Liver (tissue), 9 donors: ENCODE measurements around the gene GABARAPL1. TPM values are rescaled to one million over a fixed set of nuclear protein-coding genes. Genes with fewer than 3 reads are reported as not detected.

Experiments used
- DNase-seq: peaks from one replicate; pipeline ENCODE4 v3.0.0-alpha.2; 2017; ENCODE audit warnings: low spot score
- H3K27ac ChIP-seq, 2 donors: one replicate each; pipeline ENCODE4 v1.7.0; 2013; ENCODE audit warnings: inconsistent platforms in 2 of 2, low read length in 2 of 2, control low read depth in 1 of 2, low read depth in 1 of 2, mild to moderate bottlenecking in 1 of 2
- H3K27me3 ChIP-seq, 4 donors: one replicate each; pipeline versions ENCODE4 v1.6.1 to v1.7.0; 2013; ENCODE audit warnings: low read length in 3 of 4, inconsistent platforms in 1 of 4, mild to moderate bottlenecking in 1 of 4, moderate library complexity in 1 of 4; ENCODE audit not compliant: control insufficient read depth in 4 of 4, insufficient read depth in 4 of 4
- H3K36me3 ChIP-seq, 4 donors: one replicate each; pipeline versions ENCODE4 v1.6.1 to v1.7.0; 2013; ENCODE audit warnings: low read length in 3 of 4, mild to moderate bottlenecking in 3 of 4, low read depth in 1 of 4, moderate library complexity in 1 of 4; ENCODE audit not compliant: control insufficient read depth in 4 of 4, insufficient read depth in 3 of 4
- H3K4me1 ChIP-seq, 4 donors: one replicate each; pipeline versions ENCODE4 v1.6.1 to v1.7.0; 2013; ENCODE audit warnings: low read length in 3 of 4, mild to moderate bottlenecking in 3 of 4, moderate library complexity in 1 of 4; ENCODE audit not compliant: control insufficient read depth in 4 of 4, insufficient read depth in 4 of 4
- H3K4me3 ChIP-seq, 3 donors: one replicate each; pipeline versions ENCODE4 v1.6.1 to v1.7.0; 2013; ENCODE audit warnings: low read length in 3 of 3, control low read depth in 1 of 3, low read depth in 1 of 3, mild to moderate bottlenecking in 1 of 3
- H3K9ac ChIP-seq, 2 donors: one replicate each; pipeline ENCODE4 v1.7.0; 2013; ENCODE audit warnings: low read length in 2 of 2, mild to moderate bottlenecking in 2 of 2, moderate library complexity in 2 of 2, control low read depth in 1 of 2, low read depth in 1 of 2
- H3K9me3 ChIP-seq, 4 donors: one replicate each; pipeline versions ENCODE4 v1.6.1 to v1.7.0; 2013; ENCODE audit warnings: low read length in 3 of 4; ENCODE audit not compliant: control insufficient read depth in 4 of 4
- ATF3 ChIP-seq: IDR thresholded peaks from 2 replicates; pipeline ENCODE4 v1.6.1; 2016; ENCODE audit warnings: antibody characterized with exemption
- EGR1 ChIP-seq, 2 donors: IDR thresholded peaks; 2 replicates each; pipeline ENCODE4 v1.6.1; 2016 to 2018; ENCODE audit warnings: antibody characterized with exemption in 2 of 2, low read depth in 2 of 2
- FOXA1 ChIP-seq: IDR thresholded peaks from 2 replicates; pipeline ENCODE4 v1.6.1; 2016; ENCODE audit warnings: antibody characterized with exemption
- GABPA ChIP-seq, 2 donors: IDR thresholded peaks in 1 of 2; conservative IDR thresholded peaks in 1 of 2; 2 replicates each; pipeline ENCODE4 v1.6.1; 2016; ENCODE audit warnings: antibody characterized with exemption in 2 of 2, mild to moderate bottlenecking in 1 of 2, moderate library complexity in 1 of 2
- HNF4A ChIP-seq, 2 donors: conservative IDR thresholded peaks; 2 replicates each; pipeline ENCODE4 v1.6.1; 2016; ENCODE audit warnings: antibody characterized with exemption in 2 of 2, mild to moderate bottlenecking in 2 of 2
- HNF4G ChIP-seq: IDR thresholded peaks from 2 replicates; pipeline ENCODE4 v1.6.1; 2016; ENCODE audit warnings: antibody characterized with exemption
- MAX ChIP-seq: IDR thresholded peaks from 2 replicates; pipeline ENCODE4 v1.6.1; 2016; ENCODE audit warnings: antibody characterized with exemption
- RAD21 ChIP-seq, 2 donors: IDR thresholded peaks; 2 replicates each; pipeline ENCODE4 v1.6.1; 2016; ENCODE audit warnings: antibody characterized with exemption in 2 of 2, mild to moderate bottlenecking in 2 of 2
- REST ChIP-seq: IDR thresholded peaks from 2 replicates; pipeline ENCODE4 v1.6.1; 2016; ENCODE audit warnings: antibody characterized with exemption, mild to moderate bottlenecking
- RXRA ChIP-seq, 2 donors: IDR thresholded peaks; 2 replicates each; pipeline ENCODE4 v1.6.1; 2017 to 2018; ENCODE audit warnings: antibody characterized with exemption in 2 of 2, mild to moderate bottlenecking in 1 of 2
- SP1 ChIP-seq: IDR thresholded peaks from 2 replicates; pipeline ENCODE4 v1.6.1; 2018; ENCODE audit warnings: antibody characterized with exemption, mild to moderate bottlenecking
- TAF1 ChIP-seq: conservative IDR thresholded peaks from 2 replicates; pipeline ENCODE4 v1.6.1; 2016; ENCODE audit warnings: antibody characterized with exemption, mild to moderate bottlenecking
- YY1 ChIP-seq: IDR thresholded peaks from 2 replicates; pipeline ENCODE4 v1.6.1; 2016; ENCODE audit warnings: antibody characterized with exemption, mild to moderate bottlenecking
- WGBS: extraction: QIAGEN DNeasy Blood & Tissue Kit; methylation state at CpG from one replicate; pipeline ENCODE4 v1.1.7; 2013; 5-methylcytosine and 5-hydroxymethylcytosine counted together
- polyA plus RNA-seq, 2 donors: library from polyadenylated mRNA; stranded (reverse) in 1 of 2; unstranded in 1 of 2; fragments of 200-250 nt in 1 of 2; fragments of >200 nt in 1 of 2; fragmentation: Nextera tagmentation in 1 of 2; extraction: Ambion mirVana in 1 of 2; gene quantifications; one replicate each; pipeline versions ENCODE4 v1.2.1 to v1.2.3, GENCODE V29; 2013 to 2015
- total RNA-seq, 2 donors: library from RNA; depleted of rRNA; stranded (reverse); fragments of >200 nt; gene quantifications; one replicate each; pipeline ENCODE4 v1.2.3, GENCODE V29; 2014
- TF ChIP-seq, protein P1 (sequence below): fragments of 150-350 bp; IDR thresholded peaks from 2 replicates; pipeline ENCODE4 v1.5.1; 2017; ENCODE audit warnings: improper control_type of control experiment, low read depth, low read length; ENCODE audit not compliant: missing input control
- TF ChIP-seq, protein P2 (sequence below): IDR thresholded peaks from 2 replicates; pipeline ENCODE4 v1.6.1; 2016; ENCODE audit warnings: antibody characterized with exemption
- donor health status: healthy.
- donor health status: healthy.
- donor health status: healthy.
- donor health status: healthy.
- donor health status: healthy.

The GABARAPL1 gene
- total and polyA plus RNA-seq, 4 donors, result 18.0 to 118 (median 53.0) TPM

- TF ChIP-seq, protein P1, sequence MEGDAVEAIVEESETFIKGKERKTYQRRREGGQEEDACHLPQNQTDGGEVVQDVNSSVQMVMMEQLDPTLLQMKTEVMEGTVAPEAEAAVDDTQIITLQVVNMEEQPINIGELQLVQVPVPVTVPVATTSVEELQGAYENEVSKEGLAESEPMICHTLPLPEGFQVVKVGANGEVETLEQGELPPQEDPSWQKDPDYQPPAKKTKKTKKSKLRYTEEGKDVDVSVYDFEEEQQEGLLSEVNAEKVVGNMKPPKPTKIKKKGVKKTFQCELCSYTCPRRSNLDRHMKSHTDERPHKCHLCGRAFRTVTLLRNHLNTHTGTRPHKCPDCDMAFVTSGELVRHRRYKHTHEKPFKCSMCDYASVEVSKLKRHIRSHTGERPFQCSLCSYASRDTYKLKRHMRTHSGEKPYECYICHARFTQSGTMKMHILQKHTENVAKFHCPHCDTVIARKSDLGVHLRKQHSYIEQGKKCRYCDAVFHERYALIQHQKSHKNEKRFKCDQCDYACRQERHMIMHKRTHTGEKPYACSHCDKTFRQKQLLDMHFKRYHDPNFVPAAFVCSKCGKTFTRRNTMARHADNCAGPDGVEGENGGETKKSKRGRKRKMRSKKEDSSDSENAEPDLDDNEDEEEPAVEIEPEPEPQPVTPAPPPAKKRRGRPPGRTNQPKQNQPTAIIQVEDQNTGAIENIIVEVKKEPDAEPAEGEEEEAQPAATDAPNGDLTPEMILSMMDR, result no peak
- TF ChIP-seq GABPA (IDR thresholded peaks at IDR 0.05 in 1 of 2, conservative IDR thresholded peaks at IDR 0.05 in 1 of 2) (no peak), RXRA (IDR thresholded peaks at IDR 0.05) (no peak), SP1 (no peak), RAD21 (IDR thresholded peaks at IDR 0.05) (no peak), HNF4A (conservative IDR thresholded peaks at IDR 0.05) (no peak), REST (no peak), FOXA1 (no peak), MAX (no peak), ATF3 (no peak), HNF4G (no peak), TAF1 (no peak)
- Histone ChIP-seq H3K36me3 (no peaks in the 10 kb centered on the region), H3K9me3 (no peaks in the 10 kb centered on the region), H3K27ac (no peak overlapping the region), H3K27me3 (peaks cover 0 to 3% (median 0%) of the 10 kb centered on the region in 4 donors), H3K9ac (no peak overlapping the region), H3K4me3 (no peak overlapping the region), H3K4me1 (no peaks in the 10 kb centered on the region)
- DNase-seq, result no peak
- WGBS, result 82% methylated on average over 5 of the region's 5 CpGs
Measured at GRCh38 chr12:10175846-10176636, 36.6 kb upstream of the GABARAPL1 start.

DNA sequence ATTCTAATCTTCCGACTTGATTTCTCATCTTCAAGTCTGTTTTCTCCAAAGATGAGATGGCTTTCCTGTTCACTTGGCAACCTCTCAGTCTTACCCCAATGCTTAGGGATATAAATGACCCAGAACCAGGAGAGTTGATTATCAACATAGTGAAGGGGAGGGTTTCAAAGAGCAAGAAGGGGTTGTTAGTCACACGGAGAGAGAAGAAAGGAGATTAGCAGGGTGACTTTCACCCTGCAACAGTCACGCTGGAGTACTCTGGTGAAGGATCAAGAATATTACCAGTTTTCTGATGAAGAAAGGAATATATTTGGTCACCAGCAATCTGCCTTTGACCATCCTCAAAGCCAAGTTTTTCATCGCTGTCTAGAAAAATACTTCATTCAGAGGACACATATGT, 33.9 kb upstream of the GABARAPL1 start, which contains the start of gene TMEM52B:
Gene TMEM52B (plus strand): TSS at position 212 of the 400 bp plus-strand sequence. CDS start 543 bp downstream, outside the sequence.
- H3K27me3 ChIP-seq, result peaks cover 0 to 6% (median 0%) of the 10 kb centered on the region in 4 donors
- no peaks in the 10 kb centered on the region for H3K9me3 ChIP-seq
- no peak for DNase-seq
- no peak within 1 kb of the TSS for H3K27ac ChIP-seq
- H3K9ac ChIP-seq, result no peak within 1 kb of the TSS
- no peaks in the 10 kb centered on the region for H3K4me1 ChIP-seq
- 71% methylated on average over 4 of the region's 4 CpGs for WGBS
- H3K36me3 ChIP-seq, result no peaks in the 10 kb centered on the region
- TF ChIP-seq, protein P2, sequence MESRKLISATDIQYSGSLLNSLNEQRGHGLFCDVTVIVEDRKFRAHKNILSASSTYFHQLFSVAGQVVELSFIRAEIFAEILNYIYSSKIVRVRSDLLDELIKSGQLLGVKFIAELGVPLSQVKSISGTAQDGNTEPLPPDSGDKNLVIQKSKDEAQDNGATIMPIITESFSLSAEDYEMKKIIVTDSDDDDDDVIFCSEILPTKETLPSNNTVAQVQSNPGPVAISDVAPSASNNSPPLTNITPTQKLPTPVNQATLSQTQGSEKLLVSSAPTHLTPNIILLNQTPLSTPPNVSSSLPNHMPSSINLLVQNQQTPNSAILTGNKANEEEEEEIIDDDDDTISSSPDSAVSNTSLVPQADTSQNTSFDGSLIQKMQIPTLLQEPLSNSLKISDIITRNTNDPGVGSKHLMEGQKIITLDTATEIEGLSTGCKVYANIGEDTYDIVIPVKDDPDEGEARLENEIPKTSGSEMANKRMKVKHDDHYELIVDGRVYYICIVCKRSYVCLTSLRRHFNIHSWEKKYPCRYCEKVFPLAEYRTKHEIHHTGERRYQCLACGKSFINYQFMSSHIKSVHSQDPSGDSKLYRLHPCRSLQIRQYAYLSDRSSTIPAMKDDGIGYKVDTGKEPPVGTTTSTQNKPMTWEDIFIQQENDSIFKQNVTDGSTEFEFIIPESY, result no peak
- TF ChIP-seq ATF3 (no peak), GABPA (IDR thresholded peaks at IDR 0.05 in 1 of 2, conservative IDR thresholded peaks at IDR 0.05 in 1 of 2) (no peak), EGR1 (IDR thresholded peaks at IDR 0.05; ENCODE audit: low read depth in 2 of 2) (no peak), YY1 (no peak), MAX (no peak), HNF4G (no peak)
- TF ChIP-seq, protein P1, result no peak
- H3K4me3 ChIP-seq, result no peak within 1 kb of the TSS
